Measurements from ENCODE around the gene NUP205. TPM values are rescaled to one million over a fixed set of nuclear protein-coding genes. Genes with fewer than 3 reads are reported as not detected.

NUP205 gene
- total RNA-seq, 1 experiment from 2014 or later, result 90.4 TPM

GRCh38 chr7:135673360-135673706 is 115.6 kb downstream of the NUP205 start:
- peaks cover 8% of the 10 kb centered on the region for H3K36me3 ChIP-seq (ENCODE audit: control insufficient read depth, insufficient read depth, low read length)
- no TSS peak for BruUV-seq (replicated peaks)
- DNase-seq (ENCODE audit: low read depth, low spot score) (no peak), ATAC-seq (no peak)
- intact Hi-C loops (cut with micrococcal nuclease; ENCODE audit: unreplicated experiment) (loop anchor here (2.0 to 5.0 kb wide), 2 partner anchors 124 to 335 kb away; no protein-coding TSS in a partner anchor), in situ Hi-C loops (cut with HindIII; ENCODE audit: low pct_unique_long_range_greater_than_20kb, low sequenced_read_pairs) (no loop called here)
- no peak overlapping the region for H3K27ac ChIP-seq (ENCODE audit: low read length)
- no peak overlapping the region for H3K4me3 ChIP-seq (ENCODE audit: low read depth in 2 of 2, low read length in 2 of 2)
- TF ChIP-seq, protein P1, sequence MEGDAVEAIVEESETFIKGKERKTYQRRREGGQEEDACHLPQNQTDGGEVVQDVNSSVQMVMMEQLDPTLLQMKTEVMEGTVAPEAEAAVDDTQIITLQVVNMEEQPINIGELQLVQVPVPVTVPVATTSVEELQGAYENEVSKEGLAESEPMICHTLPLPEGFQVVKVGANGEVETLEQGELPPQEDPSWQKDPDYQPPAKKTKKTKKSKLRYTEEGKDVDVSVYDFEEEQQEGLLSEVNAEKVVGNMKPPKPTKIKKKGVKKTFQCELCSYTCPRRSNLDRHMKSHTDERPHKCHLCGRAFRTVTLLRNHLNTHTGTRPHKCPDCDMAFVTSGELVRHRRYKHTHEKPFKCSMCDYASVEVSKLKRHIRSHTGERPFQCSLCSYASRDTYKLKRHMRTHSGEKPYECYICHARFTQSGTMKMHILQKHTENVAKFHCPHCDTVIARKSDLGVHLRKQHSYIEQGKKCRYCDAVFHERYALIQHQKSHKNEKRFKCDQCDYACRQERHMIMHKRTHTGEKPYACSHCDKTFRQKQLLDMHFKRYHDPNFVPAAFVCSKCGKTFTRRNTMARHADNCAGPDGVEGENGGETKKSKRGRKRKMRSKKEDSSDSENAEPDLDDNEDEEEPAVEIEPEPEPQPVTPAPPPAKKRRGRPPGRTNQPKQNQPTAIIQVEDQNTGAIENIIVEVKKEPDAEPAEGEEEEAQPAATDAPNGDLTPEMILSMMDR (IDR thresholded peaks at IDR 0.05), result no peak
- TF ChIP-seq REST (IDR thresholded peaks at IDR 0.05; ENCODE audit: insufficient read depth in 1 of 2, low read depth in 2 of 2, low read length in 1 of 2) (no peak), TCF7L2 (IDR thresholded peaks at IDR 0.05; ENCODE audit: low read depth, low read length) (no peak), POLR2AphosphoS5 (IDR thresholded peaks at IDR 0.05; ENCODE audit: low read depth, low read length) (no peak), SIN3A (IDR thresholded peaks at IDR 0.05; ENCODE audit: borderline replicate concordance, insufficient read depth, low read depth, low read length) (no peak)
- no peaks in the 10 kb centered on the region for H3K9me3 ChIP-seq (ENCODE audit: control insufficient read depth, insufficient read depth, low read depth, low read length)
- ChIA-PET POLR2A (no interaction called here), CTCF (interaction anchor here (0.6 to 0.9 kb wide), 2 partner anchors 122 to 124 kb away, joined by 3 to 7 read pairs; no protein-coding TSS in a partner anchor)
- H3K27me3 ChIP-seq (ENCODE audit: control insufficient read depth, insufficient read depth, low read length), result no peaks in the 10 kb centered on the region
- peaks cover 3% of the 10 kb centered on the region; the same call in 1 of the 2 replicates for H3K4me1 ChIP-seq (ENCODE audit: control insufficient read depth, insufficient read depth, low read length)

DNA sequence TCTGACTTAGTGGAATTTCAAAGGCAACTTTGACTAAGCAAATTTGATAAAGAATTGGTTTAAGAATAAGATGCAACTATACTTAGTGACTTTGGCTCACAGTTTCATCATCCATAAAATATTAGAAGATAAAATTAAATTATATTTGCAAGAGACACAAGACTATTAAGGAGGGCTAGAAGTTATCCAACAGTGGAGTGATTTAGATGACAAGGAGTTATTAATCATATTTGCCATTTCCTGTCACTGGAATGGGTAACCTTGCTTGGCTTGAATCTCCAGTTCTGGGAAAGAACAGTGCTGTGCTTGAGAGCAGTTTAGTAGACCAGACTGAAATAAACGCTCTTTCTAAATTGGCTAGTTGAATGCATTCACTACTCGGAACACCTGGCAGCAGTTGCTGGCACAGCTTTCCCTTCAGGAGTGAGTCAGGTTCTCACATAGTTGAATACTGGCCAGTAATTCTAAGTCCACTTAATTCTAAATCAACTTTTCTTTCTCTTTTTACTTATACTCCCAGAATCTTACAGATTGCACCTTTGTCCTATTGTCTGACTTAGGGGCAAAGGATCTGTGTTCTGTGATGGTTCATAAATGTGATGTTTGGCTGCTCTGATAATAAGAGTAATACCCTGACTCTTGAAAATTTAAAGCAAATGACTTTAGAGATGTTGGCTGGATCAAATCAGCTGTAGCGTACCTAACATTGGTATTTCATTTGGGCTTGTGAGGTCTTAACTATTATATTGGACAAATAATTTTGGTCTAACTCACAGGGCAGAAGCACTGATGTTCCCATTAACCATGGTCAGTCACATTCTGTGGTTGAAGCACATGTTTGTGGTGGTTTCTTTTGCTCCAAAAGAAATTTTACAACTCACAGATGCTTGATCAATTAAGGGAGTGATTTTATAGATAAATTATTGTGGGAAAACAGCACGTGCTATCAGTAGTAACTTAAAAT is 121.2 kb downstream of the NUP205 start:
- ChIA-PET CTCF (no interaction called here), POLR2A (no interaction called here)
- H3K27ac ChIP-seq (ENCODE audit: low read length), result no peak overlapping the region
- BruUV-seq (replicated peaks), result no TSS peak
- ATAC-seq (no peak), DNase-seq (ENCODE audit: low read depth, low spot score) (no peak)
- H3K27me3 ChIP-seq (ENCODE audit: control insufficient read depth, insufficient read depth, low read length), result no peaks in the 10 kb centered on the region
- intact Hi-C loops (cut with micrococcal nuclease; ENCODE audit: unreplicated experiment) (no loop called here), in situ Hi-C loops (cut with HindIII; ENCODE audit: low pct_unique_long_range_greater_than_20kb, low sequenced_read_pairs) (no loop called here)
- no peak overlapping the region for H3K4me3 ChIP-seq (ENCODE audit: low read depth in 2 of 2, low read length in 2 of 2)
- H3K36me3 ChIP-seq (ENCODE audit: control insufficient read depth, insufficient read depth, low read length), result peaks cover 8% of the 10 kb centered on the region
- TF ChIP-seq SIN3A (IDR thresholded peaks at IDR 0.05; ENCODE audit: borderline replicate concordance, insufficient read depth, low read depth, low read length) (no peak), TCF7L2 (IDR thresholded peaks at IDR 0.05; ENCODE audit: low read depth, low read length) (no peak), REST (IDR thresholded peaks at IDR 0.05; ENCODE audit: insufficient read depth in 1 of 2, low read depth in 2 of 2, low read length in 1 of 2) (no peak), POLR2AphosphoS5 (IDR thresholded peaks at IDR 0.05; ENCODE audit: low read depth, low read length) (no peak)
- TF ChIP-seq, protein P1 (IDR thresholded peaks at IDR 0.05), result no peak
- no peaks in the 10 kb centered on the region for H3K4me1 ChIP-seq (ENCODE audit: control insufficient read depth, insufficient read depth, low read length)
- H3K9me3 ChIP-seq (ENCODE audit: control insufficient read depth, insufficient read depth, low read depth, low read length), result no peaks in the 10 kb centered on the region

Data from Panc1 (cell line).